ENCODE measurements around the gene BMPR1B.
A peak's percentile ranks its signal among the peaks of the same experiment; 100 is the strongest.

The BMPR1B gene

DNA sequence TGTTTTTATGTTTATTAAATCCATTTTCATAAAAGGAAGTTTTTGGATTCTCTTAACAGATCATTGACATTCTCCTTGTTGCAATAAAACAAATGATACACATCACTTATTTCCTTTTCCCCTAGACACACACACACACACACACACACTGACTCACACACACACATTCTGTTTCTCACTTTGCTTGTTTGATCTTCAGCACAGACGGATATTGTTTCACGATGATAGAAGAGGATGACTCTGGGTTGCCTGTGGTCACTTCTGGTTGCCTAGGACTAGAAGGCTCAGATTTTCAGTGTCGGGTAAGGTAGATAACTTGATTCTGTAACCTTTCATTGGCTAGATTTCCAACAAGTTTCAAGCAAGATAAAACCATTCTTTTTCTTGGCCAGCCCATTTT, 356.8 kb downstream of the BMPR1B start:
- in situ Hi-C loops (cut with HindIII; ENCODE audit: low pct_ligation_motif_present, low sequenced_read_pairs) = loop anchor here (25.0 kb wide), 1 partner anchor 477 kb away; no protein-coding TSS in a partner anchor
- H3K4me3 ChIP-seq (ENCODE audit: low read depth, low read length) = no peak overlapping the region
- no peak for DNase-seq
- TF ChIP-seq, protein P1, sequence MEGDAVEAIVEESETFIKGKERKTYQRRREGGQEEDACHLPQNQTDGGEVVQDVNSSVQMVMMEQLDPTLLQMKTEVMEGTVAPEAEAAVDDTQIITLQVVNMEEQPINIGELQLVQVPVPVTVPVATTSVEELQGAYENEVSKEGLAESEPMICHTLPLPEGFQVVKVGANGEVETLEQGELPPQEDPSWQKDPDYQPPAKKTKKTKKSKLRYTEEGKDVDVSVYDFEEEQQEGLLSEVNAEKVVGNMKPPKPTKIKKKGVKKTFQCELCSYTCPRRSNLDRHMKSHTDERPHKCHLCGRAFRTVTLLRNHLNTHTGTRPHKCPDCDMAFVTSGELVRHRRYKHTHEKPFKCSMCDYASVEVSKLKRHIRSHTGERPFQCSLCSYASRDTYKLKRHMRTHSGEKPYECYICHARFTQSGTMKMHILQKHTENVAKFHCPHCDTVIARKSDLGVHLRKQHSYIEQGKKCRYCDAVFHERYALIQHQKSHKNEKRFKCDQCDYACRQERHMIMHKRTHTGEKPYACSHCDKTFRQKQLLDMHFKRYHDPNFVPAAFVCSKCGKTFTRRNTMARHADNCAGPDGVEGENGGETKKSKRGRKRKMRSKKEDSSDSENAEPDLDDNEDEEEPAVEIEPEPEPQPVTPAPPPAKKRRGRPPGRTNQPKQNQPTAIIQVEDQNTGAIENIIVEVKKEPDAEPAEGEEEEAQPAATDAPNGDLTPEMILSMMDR (IDR thresholded peaks at IDR 0.05; ENCODE audit: low read depth, low read length, missing control alignments) = no peak
- H3K27ac ChIP-seq = no peak overlapping the region
- H3K27me3 ChIP-seq (replicated peaks) = no peaks in the 10 kb centered on the region
- no peaks in the 10 kb centered on the region for H3K36me3 ChIP-seq (replicated peaks)

DNA sequence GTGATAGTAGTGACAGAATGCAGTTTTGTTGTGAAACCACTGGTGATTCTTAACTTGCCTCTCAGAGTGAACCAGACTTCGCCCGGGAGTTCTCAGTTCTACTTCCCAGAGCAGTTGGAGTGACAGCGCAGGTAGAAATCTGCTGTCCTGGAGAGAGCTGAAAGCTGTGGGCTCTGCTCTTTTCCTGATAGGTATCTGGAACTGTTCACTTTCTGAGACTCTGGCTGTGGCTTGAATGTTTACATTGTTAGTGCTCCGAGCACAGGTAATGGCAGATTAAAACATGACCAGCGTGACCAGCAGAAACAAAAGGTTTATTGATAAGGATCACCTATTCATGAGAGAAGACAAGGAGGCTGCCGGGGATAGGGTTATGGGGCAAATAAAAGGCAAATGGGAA, 360.7 kb downstream of the BMPR1B start:
- Histone ChIP-seq H3K36me3 (replicated peaks) (no peaks in the 10 kb centered on the region), H3K27ac (no peak overlapping the region), H3K27me3 (replicated peaks) (no peaks in the 10 kb centered on the region), H3K4me3 (ENCODE audit: low read depth, low read length) (no peak overlapping the region)
- TF ChIP-seq, protein P1 (IDR thresholded peaks at IDR 0.05; ENCODE audit: low read depth, low read length, missing control alignments) = no peak
- in situ Hi-C loops (cut with HindIII; ENCODE audit: low pct_ligation_motif_present, low sequenced_read_pairs) = loop anchor here (25.0 kb wide), 1 partner anchor 481 kb away; no protein-coding TSS in a partner anchor
- no peak for DNase-seq

DNA sequence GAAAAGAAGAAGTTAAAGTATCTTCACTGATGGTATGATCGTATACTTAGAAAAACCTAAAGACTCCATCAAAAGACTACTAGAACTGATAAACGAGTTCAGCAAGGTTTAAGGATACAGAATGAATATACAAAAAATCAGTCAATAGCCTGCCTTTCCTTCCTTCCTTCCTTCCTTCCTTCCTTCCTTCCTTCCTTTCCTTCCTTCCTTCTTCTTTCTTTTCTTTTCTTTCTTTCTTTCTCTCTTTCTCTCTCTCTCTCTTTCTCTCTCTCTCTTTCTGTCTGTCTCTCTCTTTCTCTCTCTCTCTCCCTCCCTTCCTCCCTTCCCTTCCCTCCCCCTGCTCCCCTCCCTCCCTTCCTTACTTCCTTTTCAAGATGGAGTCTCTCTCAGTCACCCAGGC, 362.7 kb downstream of the BMPR1B start:
- TF ChIP-seq, protein P1 (IDR thresholded peaks at IDR 0.05; ENCODE audit: low read depth, low read length, missing control alignments) = no peak
- in situ Hi-C loops (cut with HindIII; ENCODE audit: low pct_ligation_motif_present, low sequenced_read_pairs) = loop anchor here (25.0 kb wide), 1 partner anchor 483 kb away; no protein-coding TSS in a partner anchor
- DNase-seq = no peak
- H3K36me3 ChIP-seq (replicated peaks) = no peaks in the 10 kb centered on the region
- no peak overlapping the region for H3K4me3 ChIP-seq (ENCODE audit: low read depth, low read length)
- H3K27me3 ChIP-seq (replicated peaks) = no peaks in the 10 kb centered on the region
- no peak overlapping the region for H3K27ac ChIP-seq

DNA sequence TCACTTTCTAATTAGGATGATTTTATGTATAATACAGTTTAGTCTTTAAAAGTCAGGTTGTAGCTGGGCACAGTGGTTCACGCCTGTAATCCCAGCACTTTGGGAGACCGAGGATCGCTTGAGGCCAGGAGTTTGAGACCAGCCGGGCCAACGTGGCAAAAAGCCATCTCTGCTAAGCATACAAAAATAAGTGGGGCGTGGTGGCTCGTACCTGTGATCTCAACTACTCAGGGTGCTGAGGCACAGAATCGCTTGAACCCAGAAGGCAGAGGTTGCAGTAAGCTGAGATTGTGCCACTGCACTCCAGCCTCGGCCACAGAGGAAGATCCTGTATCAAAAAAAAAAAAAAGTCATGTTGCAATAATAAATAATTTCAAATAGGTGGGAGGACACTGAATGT, 364.2 kb downstream of the BMPR1B start:
- no peak for DNase-seq
- in situ Hi-C loops (cut with HindIII; ENCODE audit: low pct_ligation_motif_present, low sequenced_read_pairs) = loop anchor here (25.0 kb wide), 1 partner anchor 485 kb away; no protein-coding TSS in a partner anchor

DNA sequence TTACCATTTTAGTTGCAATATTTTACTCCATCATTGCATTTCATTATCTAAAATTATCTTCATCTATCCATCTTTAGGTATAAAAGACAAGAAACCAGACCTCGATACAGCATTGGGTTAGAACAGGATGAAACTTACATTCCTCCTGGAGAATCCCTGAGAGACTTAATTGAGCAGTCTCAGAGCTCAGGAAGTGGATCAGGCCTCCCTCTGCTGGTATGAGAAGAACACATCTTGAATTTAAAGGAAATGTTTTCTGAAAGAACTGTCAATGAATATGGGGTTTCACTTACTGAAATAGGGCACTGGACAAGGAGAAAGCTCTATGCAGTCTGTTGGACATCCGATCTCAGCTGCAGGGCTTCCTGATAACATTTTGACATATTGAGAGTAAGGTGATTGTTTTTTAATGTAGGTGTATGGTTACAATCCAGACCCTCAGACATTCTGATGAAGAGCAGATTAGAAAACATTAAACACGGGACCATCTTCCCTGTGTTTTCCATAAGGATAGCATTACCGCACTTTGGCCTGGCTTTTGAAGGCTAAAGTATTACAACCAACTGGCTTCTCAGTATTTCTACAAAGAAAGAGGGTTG, 367.2 kb downstream of the BMPR1B start:
- Histone ChIP-seq H3K4me3 (ENCODE audit: low read depth, low read length) (no peak overlapping the region), H3K36me3 (replicated peaks) (no peaks in the 10 kb centered on the region), H3K27me3 (replicated peaks) (no peaks in the 10 kb centered on the region), H3K27ac (no peak overlapping the region)
- in situ Hi-C loops (cut with HindIII; ENCODE audit: low pct_ligation_motif_present, low sequenced_read_pairs) = loop anchor here (25.0 kb wide), 1 partner anchor 488 kb away; no protein-coding TSS in a partner anchor
- DNase-seq = peak; percentile 61
- TF ChIP-seq, protein P1 (IDR thresholded peaks at IDR 0.05; ENCODE audit: low read depth, low read length, missing control alignments) = peak; percentile 78

More for the DNA sequence above, 364.2 kb downstream of the BMPR1B start:
- H3K4me3 ChIP-seq (ENCODE audit: low read depth, low read length) = no peak overlapping the region
- H3K36me3 ChIP-seq (replicated peaks) = no peaks in the 10 kb centered on the region
- no peak overlapping the region for H3K27ac ChIP-seq
- TF ChIP-seq, protein P1 (IDR thresholded peaks at IDR 0.05; ENCODE audit: low read depth, low read length, missing control alignments) = no peak
- H3K27me3 ChIP-seq (replicated peaks) = no peaks in the 10 kb centered on the region

DNA sequence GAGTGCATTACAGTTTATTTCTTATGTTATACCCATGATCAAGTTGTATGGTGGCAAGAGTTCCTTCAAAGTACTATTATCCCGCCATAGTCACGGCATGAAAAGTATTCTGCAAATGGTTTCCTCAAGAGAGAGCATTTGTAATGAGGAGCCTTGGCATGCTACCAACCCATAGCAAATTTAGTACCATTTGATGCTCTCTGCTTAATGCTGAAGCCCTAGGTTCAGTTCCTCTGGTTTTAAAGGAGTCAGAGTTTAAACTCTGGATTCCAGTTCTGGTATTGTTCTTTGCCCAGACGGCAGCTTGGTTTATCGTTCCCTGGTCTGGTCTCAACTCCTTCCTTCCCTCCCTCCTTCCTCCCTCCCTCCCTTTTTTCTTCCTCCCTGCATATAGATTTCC, 371.3 kb downstream of the BMPR1B start:
- no peak for DNase-seq
- TF ChIP-seq, protein P1 (IDR thresholded peaks at IDR 0.05; ENCODE audit: low read depth, low read length, missing control alignments) = no peak

More for the DNA sequence above, 371.3 kb downstream of the BMPR1B start:
- Histone ChIP-seq H3K4me3 (ENCODE audit: low read depth, low read length) (no peak overlapping the region), H3K36me3 (replicated peaks) (no peaks in the 10 kb centered on the region), H3K27me3 (replicated peaks) (no peaks in the 10 kb centered on the region), H3K27ac (peak overlapping the region; percentile 89)
- in situ Hi-C loops (cut with HindIII; ENCODE audit: low pct_ligation_motif_present, low sequenced_read_pairs) = no loop called here

Measured in brain microvascular endothelial cell (primary cell).